ENCODE data around the gene ZP1. TPM values are rescaled to one million over a fixed set of nuclear protein-coding genes. Genes with fewer than 3 reads are reported as not detected.

The ZP1 gene
- total and polyA plus RNA-seq, 10 of the 15 experiments (the other 5 are each of a cell fraction or from before 2014, with no cell fraction given): not detected

- TF ChIP-seq REST (IDR thresholded peaks at IDR 0.05; ENCODE audit: low read depth, low read length) (no peak), SMARCA5 (IDR thresholded peaks at IDR 0.05) (peak; percentile 79; the same call in 1 of the 2 replicates), PAX8 (IDR thresholded peaks at IDR 0.05) (no peak), SREBF2 (IDR thresholded peaks at IDR 0.05; ENCODE audit: low read length) (no peak), PAX5 (IDR thresholded peaks at IDR 0.05; ENCODE audit: borderline replicate concordance, low read depth, low read length) (no peak; the same call in 1 of the 2 replicates), DPF2 (IDR thresholded peaks at IDR 0.05) (no peak), JUNB (IDR thresholded peaks at IDR 0.05) (peak; percentile 60), IKZF2 (IDR thresholded peaks at IDR 0.05) (peak; percentile 12 to 37), TCF12 (IDR thresholded peaks at IDR 0.05; ENCODE audit: low read depth, low read length) (0 out of 2 replicates have a peak, but pooled peaks have one; percentile 30), BCL11A (IDR thresholded peaks at IDR 0.05; ENCODE audit: low read depth, low read length) (peak; percentile 54; the same call in 1 of the 2 replicates)
These were observed 43.5 kb downstream of the ZP1 start (continued) for GRCh38 chr11:60910711-60911380.
